Liver (tissue), 3 donors: ENCODE measurements around the gene HIVEP2.

Experiments
- EGR1 ChIP-seq, 2 donors: IDR thresholded peaks; 2 replicates each; pipeline ENCODE4 v1.6.1; 2016 to 2018; ENCODE audit warnings: antibody characterized with exemption in 2 of 2, low read depth in 2 of 2
- GABPA ChIP-seq, 2 donors: IDR thresholded peaks in 1 of 2; conservative IDR thresholded peaks in 1 of 2; 2 replicates each; pipeline ENCODE4 v1.6.1; 2016; ENCODE audit warnings: antibody characterized with exemption in 2 of 2, mild to moderate bottlenecking in 1 of 2, moderate library complexity in 1 of 2
- HNF4A ChIP-seq, 2 donors: conservative IDR thresholded peaks; 2 replicates each; pipeline ENCODE4 v1.6.1; 2016; ENCODE audit warnings: antibody characterized with exemption in 2 of 2, mild to moderate bottlenecking in 2 of 2
- JUND ChIP-seq, 2 donors: IDR thresholded peaks; 2 replicates each; pipeline ENCODE4 v1.6.1; 2016; ENCODE audit warnings: antibody characterized with exemption in 2 of 2
- MAX ChIP-seq: IDR thresholded peaks from 2 replicates; pipeline ENCODE4 v1.6.1; 2016; ENCODE audit warnings: antibody characterized with exemption
- YY1 ChIP-seq: IDR thresholded peaks from 2 replicates; pipeline ENCODE4 v1.6.1; 2016; ENCODE audit warnings: antibody characterized with exemption, mild to moderate bottlenecking
- TF ChIP-seq, protein P1 (sequence below): fragments of 150-350 bp; IDR thresholded peaks from 2 replicates; pipeline ENCODE4 v1.5.1; 2017; ENCODE audit warnings: improper control_type of control experiment, low read depth, low read length; ENCODE audit not compliant: missing input control
- TF ChIP-seq, protein P2 (sequence below): IDR thresholded peaks from 2 replicates; pipeline ENCODE4 v1.6.1; 2016; ENCODE audit warnings: antibody characterized with exemption
- donor health status: healthy.
- donor health status: healthy.

DNA sequence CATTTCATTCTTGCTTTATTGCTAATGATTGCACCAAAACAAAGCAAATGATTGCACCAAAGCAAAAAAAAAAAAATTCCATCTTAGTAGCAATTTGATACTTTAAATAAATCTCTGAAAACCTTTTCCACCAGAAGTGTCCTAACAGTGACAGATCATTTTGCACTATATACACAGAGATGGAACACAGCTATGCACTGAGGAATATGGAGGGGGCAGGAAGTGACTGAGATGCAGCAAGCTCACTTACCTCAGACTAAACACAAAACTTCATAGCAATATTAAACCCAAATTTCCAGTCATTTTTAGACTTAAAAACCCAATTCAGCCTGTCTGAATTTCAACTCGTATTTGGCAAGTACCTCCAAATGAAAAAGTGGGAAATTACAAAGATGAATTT, 41.2 kb downstream of the HIVEP2 start:
- TF ChIP-seq, protein P1, sequence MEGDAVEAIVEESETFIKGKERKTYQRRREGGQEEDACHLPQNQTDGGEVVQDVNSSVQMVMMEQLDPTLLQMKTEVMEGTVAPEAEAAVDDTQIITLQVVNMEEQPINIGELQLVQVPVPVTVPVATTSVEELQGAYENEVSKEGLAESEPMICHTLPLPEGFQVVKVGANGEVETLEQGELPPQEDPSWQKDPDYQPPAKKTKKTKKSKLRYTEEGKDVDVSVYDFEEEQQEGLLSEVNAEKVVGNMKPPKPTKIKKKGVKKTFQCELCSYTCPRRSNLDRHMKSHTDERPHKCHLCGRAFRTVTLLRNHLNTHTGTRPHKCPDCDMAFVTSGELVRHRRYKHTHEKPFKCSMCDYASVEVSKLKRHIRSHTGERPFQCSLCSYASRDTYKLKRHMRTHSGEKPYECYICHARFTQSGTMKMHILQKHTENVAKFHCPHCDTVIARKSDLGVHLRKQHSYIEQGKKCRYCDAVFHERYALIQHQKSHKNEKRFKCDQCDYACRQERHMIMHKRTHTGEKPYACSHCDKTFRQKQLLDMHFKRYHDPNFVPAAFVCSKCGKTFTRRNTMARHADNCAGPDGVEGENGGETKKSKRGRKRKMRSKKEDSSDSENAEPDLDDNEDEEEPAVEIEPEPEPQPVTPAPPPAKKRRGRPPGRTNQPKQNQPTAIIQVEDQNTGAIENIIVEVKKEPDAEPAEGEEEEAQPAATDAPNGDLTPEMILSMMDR = no peak
- TF ChIP-seq MAX (no peak), YY1 (no peak), GABPA (IDR thresholded peaks at IDR 0.05 in 1 of 2, conservative IDR thresholded peaks at IDR 0.05 in 1 of 2) (no peak), EGR1 (IDR thresholded peaks at IDR 0.05; ENCODE audit: low read depth in 2 of 2) (no peak), JUND (IDR thresholded peaks at IDR 0.05) (no peak), HNF4A (conservative IDR thresholded peaks at IDR 0.05) (no peak)
- TF ChIP-seq, protein P2, sequence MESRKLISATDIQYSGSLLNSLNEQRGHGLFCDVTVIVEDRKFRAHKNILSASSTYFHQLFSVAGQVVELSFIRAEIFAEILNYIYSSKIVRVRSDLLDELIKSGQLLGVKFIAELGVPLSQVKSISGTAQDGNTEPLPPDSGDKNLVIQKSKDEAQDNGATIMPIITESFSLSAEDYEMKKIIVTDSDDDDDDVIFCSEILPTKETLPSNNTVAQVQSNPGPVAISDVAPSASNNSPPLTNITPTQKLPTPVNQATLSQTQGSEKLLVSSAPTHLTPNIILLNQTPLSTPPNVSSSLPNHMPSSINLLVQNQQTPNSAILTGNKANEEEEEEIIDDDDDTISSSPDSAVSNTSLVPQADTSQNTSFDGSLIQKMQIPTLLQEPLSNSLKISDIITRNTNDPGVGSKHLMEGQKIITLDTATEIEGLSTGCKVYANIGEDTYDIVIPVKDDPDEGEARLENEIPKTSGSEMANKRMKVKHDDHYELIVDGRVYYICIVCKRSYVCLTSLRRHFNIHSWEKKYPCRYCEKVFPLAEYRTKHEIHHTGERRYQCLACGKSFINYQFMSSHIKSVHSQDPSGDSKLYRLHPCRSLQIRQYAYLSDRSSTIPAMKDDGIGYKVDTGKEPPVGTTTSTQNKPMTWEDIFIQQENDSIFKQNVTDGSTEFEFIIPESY = no peak
